ENCODE measurements around the gene TSPOAP1.

Gene TSPOAP1

GRCh38 chr17:58329810-58330537, 1.4 kb upstream of the TSPOAP1 start:
- DNase-seq (ENCODE audit: low read depth in 2 of 3, low spot score in 1 of 3), result peak in 1 of 3 donors; percentile 54

GRCh38 chr17:58329035-58329809, 627 bp upstream of the TSPOAP1 start:
- peak; percentile 84 to 90 (median 90) for DNase-seq (ENCODE audit: low read depth in 2 of 3, low spot score in 1 of 3)

- peak in 1 of 3 donors; percentile 24 for DNase-seq (ENCODE audit: low read depth in 2 of 3, low spot score in 1 of 3)
Observed at GRCh38 chr17:58327363-58328194, 1.0 kb downstream of the TSPOAP1 start.

- no peak for DNase-seq (ENCODE audit: low read depth in 2 of 3, low spot score in 1 of 3)
Observed at GRCh38 chr17:58326609-58327362, 1.8 kb downstream of the TSPOAP1 start.

GRCh38 chr17:58325976-58326468, 2.6 kb downstream of the TSPOAP1 start:
- no peak for DNase-seq (ENCODE audit: low read depth in 2 of 3, low spot score in 1 of 3)

- no peak for DNase-seq (ENCODE audit: low read depth in 2 of 3, low spot score in 1 of 3)
Observed at GRCh38 chr17:58325289-58325726, 3.3 kb downstream of the TSPOAP1 start.

GRCh38 chr17:58324409-58325288, 3.9 kb downstream of the TSPOAP1 start:
- no peak for DNase-seq (ENCODE audit: low read depth in 2 of 3, low spot score in 1 of 3)

- no peak for DNase-seq (ENCODE audit: low read depth in 2 of 3, low spot score in 1 of 3)
Observed at GRCh38 chr17:58324056-58324408, 4.6 kb downstream of the TSPOAP1 start.

- no peak for DNase-seq (ENCODE audit: low read depth in 2 of 3, low spot score in 1 of 3)
Observed at GRCh38 chr17:58323366-58324055, 5.1 kb downstream of the TSPOAP1 start.

GRCh38 chr17:58322581-58323185, 5.9 kb downstream of the TSPOAP1 start:
- no peak for DNase-seq (ENCODE audit: low read depth in 2 of 3, low spot score in 1 of 3)

- DNase-seq (ENCODE audit: low read depth in 2 of 3, low spot score in 1 of 3), result no peak
Observed at GRCh38 chr17:58321571-58322525, 6.7 kb downstream of the TSPOAP1 start.

- DNase-seq (ENCODE audit: low read depth in 2 of 3, low spot score in 1 of 3), result no peak
Observed at GRCh38 chr17:58320570-58321323, 7.8 kb downstream of the TSPOAP1 start.

- no peak for DNase-seq (ENCODE audit: low read depth in 2 of 3, low spot score in 1 of 3)
Observed at GRCh38 chr17:58320163-58320558, 8.4 kb downstream of the TSPOAP1 start.

GRCh38 chr17:58319173-58320162, 9.1 kb downstream of the TSPOAP1 start:
- DNase-seq (ENCODE audit: low read depth in 2 of 3, low spot score in 1 of 3), result no peak

- no peak for DNase-seq (ENCODE audit: low read depth in 2 of 3, low spot score in 1 of 3)
Observed at GRCh38 chr17:58318627-58319172, 9.9 kb downstream of the TSPOAP1 start.

All from stimulated activated CD4-positive, alpha-beta T cell treated with anti-CD3 and anti-CD28 coated beads, Interleukin-12 subunit alpha, Interleukin-12 subunit beta, amount 100 ng/mL, for 48 hours (primary cell).